SK-N-MC (cell line): ENCODE results near the gene UBE4B.
"Not testable (repeated sequence)": the region's sequence is repeated elsewhere in the genome, so short reads cannot be mapped to it uniquely, and the experiment has no call there.

ENCODE experiments used
- EZH2 ChIP-seq: fragments of 200-600 bp; sonication (generic); IDR thresholded peaks from one replicate; pipeline ENCODE4 v1.6.1; 2017; ENCODE audit warnings: antibody characterized with exemption
- POLR2AphosphoS5 ChIP-seq: IDR thresholded peaks from 2 replicates; pipeline ENCODE4 v1.6.1; 2012; ENCODE audit warnings: mild to moderate bottlenecking, low read depth, low read length, borderline replicate concordance

GRCh38 chr1:10028956-10029500 is 3.7 kb upstream of the UBE4B start:
- TF ChIP-seq POLR2AphosphoS5, EZH2: not testable (repeated sequence)
